Non-pigmented ciliary epithelial cell (primary cell): ENCODE measurements around the gene CTBP1.

Source experiments
- DNase-seq: peaks from one replicate; pipeline ENCODE4 v3.0.0-alpha.2; 2010; ENCODE audit warnings: low read depth

The CTBP1 gene

GRCh38 chr4:1222938-1223690 lies 25.8 kb downstream of the CTBP1 start:
- no peak for DNase-seq

DNA sequence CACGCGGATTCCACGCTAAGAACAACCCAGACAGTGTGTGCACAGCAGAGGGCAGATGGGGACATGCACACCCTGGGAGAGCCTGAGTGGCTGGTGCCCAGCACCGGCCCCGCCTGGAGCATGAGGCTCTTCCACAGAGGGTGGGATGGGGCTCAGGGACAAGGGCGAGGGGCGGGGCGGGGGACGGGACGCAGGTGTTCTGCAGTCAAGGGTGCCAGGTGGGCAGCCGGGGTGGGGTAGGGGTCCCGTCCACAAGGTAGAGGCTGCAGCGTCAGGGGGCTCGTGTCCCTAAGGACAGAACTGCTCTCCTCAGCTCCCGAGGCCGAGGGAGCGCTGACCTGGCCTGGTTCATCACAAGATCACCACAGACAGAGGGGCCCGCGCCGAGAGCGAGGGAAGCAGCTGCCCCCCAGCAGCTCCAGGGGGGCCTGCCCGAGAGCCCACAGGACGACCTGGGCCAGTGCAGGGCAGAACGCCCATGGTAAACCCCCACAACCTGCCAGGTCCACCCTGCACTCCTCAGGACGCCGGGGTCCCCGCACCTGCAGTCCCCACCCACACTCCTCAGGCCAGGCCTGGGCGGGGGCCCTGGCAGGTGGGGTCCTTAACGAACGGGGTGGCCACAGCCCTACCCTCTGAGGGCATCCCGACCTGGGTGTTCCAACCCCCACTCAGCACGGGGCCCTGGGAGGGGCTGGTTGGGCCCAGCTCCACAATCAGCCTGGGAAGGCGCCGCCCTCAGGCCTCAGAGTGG lies 26.7 kb downstream of the CTBP1 start:
- DNase-seq: no peak

- DNase-seq: no peak
These were observed 27.6 kb downstream of the CTBP1 start for GRCh38 chr4:1221155-1221870.

DNA sequence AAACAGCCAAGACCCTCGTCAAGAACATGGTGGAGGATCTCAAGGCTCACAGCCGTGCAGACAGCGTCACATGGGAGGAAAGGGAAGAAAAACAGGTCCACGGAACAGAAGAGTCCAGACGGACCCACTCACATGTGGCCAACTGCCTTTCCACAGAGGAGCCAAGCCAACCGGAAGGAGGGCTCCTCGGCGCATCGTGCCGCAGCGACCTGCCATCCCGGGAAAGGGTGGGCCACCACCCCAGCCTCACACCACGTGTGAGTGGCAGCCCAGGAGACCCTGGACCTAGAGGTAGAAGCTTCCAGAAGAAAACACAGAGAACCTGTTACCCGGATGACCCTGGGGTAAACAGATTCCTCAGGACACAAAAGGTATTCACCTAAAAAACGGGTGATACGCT lies 28.4 kb downstream of the CTBP1 start:
- no peak for DNase-seq

DNA sequence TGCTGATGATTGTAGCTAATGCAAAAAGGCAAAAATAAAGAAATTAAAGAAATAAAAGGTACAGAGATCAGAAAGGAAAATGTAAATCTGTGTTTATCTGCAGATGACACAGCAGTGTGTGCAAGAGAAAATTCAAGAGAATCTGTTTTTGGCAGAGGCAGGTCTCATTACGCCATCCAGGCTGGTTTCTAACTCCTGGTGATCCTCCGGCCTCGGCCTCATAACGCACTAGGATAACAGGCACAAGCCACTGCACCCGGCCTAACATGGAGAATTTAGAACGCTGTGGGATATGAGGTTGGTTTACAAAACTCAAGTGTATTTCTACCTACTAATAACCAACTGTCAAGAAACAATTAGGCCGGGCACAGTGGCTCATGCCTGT lies 29.4 kb downstream of the CTBP1 start:
- no peak for DNase-seq

DNA sequence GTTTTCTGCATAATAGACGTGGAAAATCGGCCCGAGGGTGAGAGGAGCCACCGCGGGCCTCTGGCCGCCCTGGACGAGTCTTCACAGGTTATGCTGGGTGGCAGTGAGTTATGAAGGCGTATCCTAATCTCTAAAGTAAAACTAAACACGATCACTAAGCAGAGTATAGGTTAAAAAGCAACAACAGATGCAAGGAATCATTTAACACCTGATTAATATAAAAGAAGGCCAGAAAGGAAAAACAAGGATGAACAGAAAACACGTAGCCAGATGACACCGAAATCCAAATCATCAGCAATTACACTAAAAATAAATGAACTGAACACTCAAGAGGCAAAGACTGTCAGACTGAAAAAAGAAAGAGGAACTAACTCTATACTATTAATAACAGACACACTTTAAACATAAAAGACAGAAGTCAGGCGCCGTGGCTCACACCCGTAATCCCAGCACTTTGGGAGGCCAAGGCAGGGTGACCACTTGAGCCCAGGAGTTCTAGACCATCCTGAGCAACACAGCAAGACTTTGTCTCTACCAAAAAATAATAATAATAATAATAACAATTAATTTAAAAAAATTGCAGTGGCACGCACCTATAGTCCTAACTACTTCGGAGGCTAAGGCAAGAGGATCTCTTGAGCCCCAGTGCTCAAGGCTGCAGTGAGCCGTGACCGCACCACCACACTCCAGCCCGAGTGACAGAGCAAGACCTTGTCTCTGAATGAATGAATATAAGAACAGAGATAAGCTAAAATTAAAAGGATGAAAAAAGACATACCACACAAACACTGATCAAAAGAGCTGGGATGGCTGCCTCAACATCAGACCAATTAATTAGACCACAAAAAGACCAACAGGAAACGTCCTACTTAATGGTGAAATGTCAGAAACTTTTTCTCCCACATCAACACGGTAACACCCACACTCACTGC lies 30.0 kb downstream of the CTBP1 start:
- no peak for DNase-seq

DNA sequence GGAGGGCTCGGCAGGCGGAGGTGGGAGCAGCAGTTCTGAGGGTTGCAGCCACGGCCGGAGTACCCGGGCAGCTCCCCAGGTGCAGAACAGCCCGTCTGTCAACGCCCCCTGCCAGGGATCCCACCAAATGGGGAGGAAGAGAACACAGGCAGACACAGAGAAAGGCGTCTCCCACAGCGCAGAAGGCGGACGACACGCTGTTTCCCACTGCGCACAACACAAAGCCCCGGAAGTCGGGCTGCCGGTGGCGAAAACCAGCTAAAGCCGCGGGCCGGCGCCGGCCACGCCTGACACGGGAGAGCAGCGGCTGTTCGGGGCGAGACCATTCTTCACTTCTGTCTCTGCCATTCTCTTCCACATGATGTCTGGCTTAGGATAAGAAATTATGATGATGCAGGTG lies 31.6 kb downstream of the CTBP1 start:
- no peak for DNase-seq

- no peak for DNase-seq
These were observed 32.0 kb downstream of the CTBP1 start for GRCh38 chr4:1216869-1217294.

GRCh38 chr4:1216076-1216614 lies 32.8 kb downstream of the CTBP1 start:
- no peak for DNase-seq

GRCh38 chr4:1215141-1216075 lies 33.5 kb downstream of the CTBP1 start:
- no peak for DNase-seq

DNA sequence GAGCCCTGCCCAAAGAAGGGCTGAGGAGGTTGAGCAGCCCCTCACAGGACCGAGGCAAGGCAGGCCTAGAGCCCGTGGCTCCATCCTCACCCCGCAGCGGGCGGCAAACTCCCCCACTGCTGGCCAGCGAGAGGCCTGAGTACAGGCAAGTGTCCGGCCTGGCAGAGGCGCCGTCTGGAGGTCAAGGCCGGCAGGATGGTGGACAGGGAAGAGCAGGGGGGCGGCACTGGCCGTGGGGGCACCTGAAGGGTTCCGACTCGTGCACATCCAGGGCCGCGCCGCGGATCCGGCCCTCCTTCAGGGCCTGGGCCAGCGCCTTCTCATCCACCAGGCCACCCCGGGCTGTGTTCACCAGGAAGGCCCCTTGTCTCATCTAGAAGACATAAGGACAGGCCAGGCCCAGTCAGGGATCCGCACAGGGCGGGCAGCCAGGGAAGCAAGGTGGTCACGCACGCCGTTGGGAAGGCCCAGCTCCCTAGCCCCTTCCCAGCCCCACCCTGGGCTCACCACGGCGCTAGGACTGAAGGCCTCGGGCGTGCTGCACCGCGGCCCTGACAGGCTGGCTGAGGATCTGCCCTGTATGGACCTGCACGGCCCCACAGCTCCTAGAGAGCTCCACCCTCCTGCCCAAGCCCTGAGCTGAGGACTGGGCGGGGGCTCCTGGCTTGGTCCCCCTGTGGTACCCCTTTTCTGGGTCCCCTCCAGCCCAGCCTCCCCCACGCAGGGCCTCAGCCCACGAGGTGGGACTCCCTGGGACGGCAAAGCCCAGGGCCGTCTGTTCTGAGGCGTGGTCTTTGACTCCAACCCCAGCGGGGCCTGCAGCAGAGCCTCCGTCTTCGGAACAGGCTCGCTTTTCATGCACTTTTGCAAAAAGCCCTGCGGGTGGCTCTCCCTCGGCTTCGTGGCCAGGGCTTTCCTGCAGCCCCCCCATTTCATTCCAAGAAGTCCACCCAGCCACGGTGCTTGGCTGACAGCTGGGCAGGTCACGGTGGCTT lies 34.5 kb downstream of the CTBP1 start:
- no peak for DNase-seq

GRCh38 chr4:1213336-1213995 lies 35.5 kb downstream of the CTBP1 start:
- DNase-seq: no peak

GRCh38 chr4:1212546-1213335 lies 36.2 kb downstream of the CTBP1 start:
- DNase-seq: no peak

GRCh38 chr4:1211891-1212545 lies 36.9 kb downstream of the CTBP1 start:
- DNase-seq: no peak

DNA sequence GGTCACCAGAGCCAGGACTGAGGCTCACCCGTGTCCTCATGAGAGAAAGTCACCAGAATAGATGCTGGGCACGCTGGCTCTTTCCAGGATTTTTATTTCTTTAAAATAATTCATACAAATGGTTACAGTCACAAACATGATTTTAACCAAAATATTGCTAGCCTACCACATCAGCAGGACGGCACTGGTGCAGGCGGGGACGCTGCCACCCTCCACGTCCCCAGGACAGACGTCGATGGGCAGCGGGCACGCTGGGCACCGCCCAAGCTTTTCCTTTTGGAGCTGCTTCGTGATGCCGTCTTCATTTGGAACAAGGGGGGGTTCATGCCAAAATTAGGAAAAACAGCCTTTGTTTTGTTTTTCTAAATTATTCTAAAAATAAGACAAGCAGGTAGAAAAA lies 37.6 kb downstream of the CTBP1 start:
- DNase-seq: no peak

DNA sequence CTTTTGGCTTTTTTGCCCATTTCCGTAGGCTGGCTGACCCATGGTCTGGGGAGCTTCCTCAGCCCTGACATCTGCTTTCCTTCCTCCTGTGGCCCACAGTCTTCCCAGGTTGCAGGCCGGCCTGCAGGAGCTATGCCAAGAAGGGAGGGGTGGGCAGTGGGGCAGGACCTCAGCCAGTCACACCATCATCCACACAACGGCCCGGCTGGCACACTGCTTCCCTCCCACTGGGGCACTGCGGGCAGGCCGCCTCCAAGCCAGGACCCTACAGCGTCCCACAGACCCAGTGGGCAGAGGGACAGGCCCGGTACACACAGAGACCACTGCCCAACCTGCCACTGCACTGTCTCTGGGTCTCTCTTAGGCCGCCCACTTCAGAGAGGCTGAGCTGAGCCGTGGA lies 38.0 kb downstream of the CTBP1 start:
- no peak for DNase-seq

DNA sequence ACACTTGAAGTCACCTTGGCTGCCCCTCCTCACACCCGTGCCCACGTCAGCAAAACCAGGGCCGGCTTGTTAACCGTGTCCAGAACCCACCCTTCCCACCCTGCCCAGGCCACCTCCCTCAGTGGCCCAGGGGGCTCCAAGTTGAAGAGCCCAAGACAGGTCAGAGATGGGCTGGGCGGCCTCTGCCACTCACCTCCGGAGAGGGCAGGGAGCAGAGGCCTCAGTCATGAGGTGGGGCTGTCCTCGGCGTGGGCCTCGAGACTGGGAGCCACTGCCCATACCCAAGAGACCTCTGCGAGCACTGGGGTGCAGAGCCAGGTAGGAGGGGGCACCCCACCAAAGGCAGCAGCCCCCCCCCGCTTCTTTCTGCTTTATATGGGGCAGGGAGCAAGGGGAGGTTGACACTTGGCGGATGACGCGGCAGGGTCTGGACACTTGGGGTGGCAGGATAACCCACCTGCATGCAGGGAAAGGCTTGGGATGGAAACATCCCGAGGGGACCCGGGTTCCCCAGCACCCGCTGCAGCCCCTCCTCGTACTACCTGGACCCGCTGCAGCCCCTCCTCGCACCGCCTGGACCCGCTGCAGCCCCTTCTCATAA lies 38.6 kb downstream of the CTBP1 start:
- no peak for DNase-seq
